DOHH2 (cell line): Measurements from ENCODE around the gene LY6G6F.

Experiments used
- EZH2phosphoT487 ChIP-seq: fragments of 200-600 bp; sonication (generic); IDR thresholded peaks from 2 replicates; pipeline ENCODE4 v1.6.1; 2017; ENCODE audit warnings: borderline replicate concordance, mild to moderate bottlenecking, antibody characterized with exemption, low read length, moderate library complexity, mixed read lengths
- TF ChIP-seq, protein P1 (sequence below): fragments of 200-600 bp; sonication (generic); IDR thresholded peaks from one replicate; pipeline ENCODE4 v1.5.1; 2014; ENCODE audit warnings: antibody characterized with exemption, mild to moderate bottlenecking, low read depth, low read length; ENCODE audit not compliant: poor library complexity, severe bottlenecking

DNA sequence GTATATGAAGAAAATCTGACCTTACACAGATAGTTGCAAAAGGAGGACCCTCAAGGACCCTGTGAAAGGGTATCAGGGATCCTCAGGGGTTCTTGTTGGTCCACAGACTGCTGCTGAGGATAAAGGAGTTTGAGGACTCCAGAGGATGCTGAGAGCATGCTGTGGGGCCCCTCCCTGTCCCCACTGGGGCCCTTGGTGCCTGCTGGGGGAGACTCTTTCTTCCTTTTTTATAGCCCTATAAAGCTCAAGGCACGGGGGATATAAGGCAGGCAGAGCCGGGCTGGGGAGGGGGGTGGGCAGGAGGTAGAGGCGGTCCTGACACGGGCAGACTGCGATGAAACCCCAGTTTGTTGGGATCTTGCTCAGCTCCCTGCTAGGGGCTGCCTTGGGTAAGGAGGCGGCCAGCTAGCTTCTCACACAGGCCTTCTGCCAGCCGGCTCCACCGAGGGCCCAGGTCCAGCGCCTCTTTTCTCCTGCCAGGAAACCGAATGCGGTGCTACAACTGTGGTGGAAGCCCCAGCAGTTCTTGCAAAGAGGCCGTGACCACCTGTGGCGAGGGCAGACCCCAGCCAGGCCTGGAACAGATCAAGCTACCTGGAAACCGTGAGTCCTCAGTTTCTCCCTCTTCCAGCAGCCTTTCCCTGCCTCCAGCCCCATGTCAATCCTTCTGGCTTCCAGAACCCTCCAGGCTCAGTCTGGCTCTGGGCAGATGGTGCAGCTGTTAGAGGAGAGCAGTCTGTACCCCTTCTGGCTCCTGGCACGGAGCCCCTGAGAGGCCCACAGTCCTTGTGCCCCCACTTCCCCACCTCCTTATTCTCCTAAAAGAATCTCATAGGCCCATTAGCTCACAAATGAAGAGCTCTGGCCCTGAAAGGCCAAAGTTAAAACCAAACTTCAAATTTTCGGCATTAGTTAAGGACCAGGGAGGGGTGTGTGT, 8.6 kb downstream of the LY6G6F start, which contains the start of gene LY6G6D:
- TF ChIP-seq, protein P1, sequence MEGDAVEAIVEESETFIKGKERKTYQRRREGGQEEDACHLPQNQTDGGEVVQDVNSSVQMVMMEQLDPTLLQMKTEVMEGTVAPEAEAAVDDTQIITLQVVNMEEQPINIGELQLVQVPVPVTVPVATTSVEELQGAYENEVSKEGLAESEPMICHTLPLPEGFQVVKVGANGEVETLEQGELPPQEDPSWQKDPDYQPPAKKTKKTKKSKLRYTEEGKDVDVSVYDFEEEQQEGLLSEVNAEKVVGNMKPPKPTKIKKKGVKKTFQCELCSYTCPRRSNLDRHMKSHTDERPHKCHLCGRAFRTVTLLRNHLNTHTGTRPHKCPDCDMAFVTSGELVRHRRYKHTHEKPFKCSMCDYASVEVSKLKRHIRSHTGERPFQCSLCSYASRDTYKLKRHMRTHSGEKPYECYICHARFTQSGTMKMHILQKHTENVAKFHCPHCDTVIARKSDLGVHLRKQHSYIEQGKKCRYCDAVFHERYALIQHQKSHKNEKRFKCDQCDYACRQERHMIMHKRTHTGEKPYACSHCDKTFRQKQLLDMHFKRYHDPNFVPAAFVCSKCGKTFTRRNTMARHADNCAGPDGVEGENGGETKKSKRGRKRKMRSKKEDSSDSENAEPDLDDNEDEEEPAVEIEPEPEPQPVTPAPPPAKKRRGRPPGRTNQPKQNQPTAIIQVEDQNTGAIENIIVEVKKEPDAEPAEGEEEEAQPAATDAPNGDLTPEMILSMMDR: no peak
- no peak for TF ChIP-seq EZH2phosphoT487
